Right lobe of liver (tissue), 6 donors: ENCODE data around the gene TSFM. TPM values are rescaled to one million over a fixed set of nuclear protein-coding genes. Genes with fewer than 3 reads are reported as not detected.
A peak's percentile ranks its signal among the peaks of the same experiment; 100 is the strongest.

Source experiments
- ATAC-seq, 4 donors: fragments of 200-7000 bp; cut with Tn5 transposase; one replicate each; pipeline ENCODE4 v1.9.1; 2020; ENCODE audit warnings: mild to moderate bottlenecking in 4 of 4, moderate library complexity in 4 of 4
- DNase-seq, 3 donors: peaks; one replicate each; pipeline ENCODE4 v3.0.0-alpha.2; 2020
- H3K27ac ChIP-seq, 3 donors: fragments of 200-600 bp; one replicate each; pipeline ENCODE4 v1.8.0; 2022
- H3K27me3 ChIP-seq, 2 donors: fragments of 200-600 bp; one replicate each; pipeline ENCODE4 v1.8.0; 2022
- H3K36me3 ChIP-seq, 4 donors: fragments of 200-600 bp; sonication (generic) in 1 of 4; one replicate each; pipeline versions ENCODE4 v1.5.1 to v1.8.0; 2017 to 2022; ENCODE audit warnings: control low read depth in 1 of 4
- H3K4me1 ChIP-seq, 4 donors: fragments of 200-600 bp; sonication (generic) in 1 of 4; one replicate each; pipeline versions ENCODE4 v1.5.1 to v1.8.0; 2017 to 2022; ENCODE audit warnings: control low read depth in 1 of 4
- H3K4me3 ChIP-seq, 3 donors: fragments of 200-600 bp; one replicate each; pipeline ENCODE4 v1.8.0; 2022
- H3K9me3 ChIP-seq, 4 donors: fragments of 200-600 bp; sonication (generic) in 1 of 4; one replicate each; pipeline versions ENCODE4 v1.5.1 to v1.8.0; 2017 to 2022; ENCODE audit warnings: control low read depth in 1 of 4
- CTCF ChIP-seq, 4 donors: fragments of 200-600 bp in 3 of 4; fragments of 450-650 bp in 1 of 4; IDR thresholded peaks; one replicate each; pipeline versions ENCODE4 v1.5.1 to v1.8.0; 2016 to 2022; ENCODE audit warnings: antibody characterized with exemption in 4 of 4, mild to moderate bottlenecking in 2 of 4
- POLR2A ChIP-seq: fragments of 450-650 bp; IDR thresholded peaks from one replicate; pipeline ENCODE4 v1.6.1; 2017; ENCODE audit warnings: antibody characterized with exemption, mild to moderate bottlenecking
- WGBS: methylation state at CpG from one replicate; pipeline ENCODE4 v1.1.6; 2018; ENCODE audit warnings: low coverage, low lambda C conversion rate; ENCODE audit not compliant: insufficient coverage; ENCODE audit errors: missing lambda C conversion rate; 5-methylcytosine and 5-hydroxymethylcytosine counted together
- intact Hi-C, 2 donors: fragments of 100-400 bp; cut with DNase I; formaldehyde crosslinking; loops; one replicate each; pipeline versions ENCODE4 v1.11.2 to v1.14.1; 2022
- microRNA counts: library from miRNA; unstranded; fragments of <30 nt; microRNA quantifications from one replicate; lab custom pipeline; 2016
- microRNA-seq, 2 donors: library from miRNA; unstranded; fragments of <30 nt; microRNA quantifications; one replicate each; pipeline ENCODE4, GENCODE V29; 2019 to 2020
- small RNA-seq, 2 experiments: library from RNA; depleted of rRNA; stranded (forward); fragments of <200 nt; gene quantifications; one replicate each; pipeline ENCODE3, GENCODE V24; 2016
- total RNA-seq, 6 experiments: library from RNA; depleted of rRNA in 2 of 6; stranded (reverse); fragments of >200 nt in 2 of 6; fragmentation: NEBNext Ultra II Directional in 3 of 6; extraction: Animal tissue kit (Norgen Biotek cat#: 25700) in 3 of 6; gene quantifications; one replicate each; pipeline versions ENCODE4 v1.1.0 to v1.2.4, GENCODE V29; 2016 to 2023
- donor health status: DM: no; HTN: yes; CAD: no.
- donor health status: DM: no; HTN: no; CAD: no.
- donor health status: DM: no; HTN: no; CAD: no.
- donor health status: DM: no; HTN: yes; CAD: no.
- donor health status: DM: no; HTN: yes; CAD: no.

Gene TSFM
- total RNA-seq, 6 experiments from 2014 or later, result 25.6 to 40.2 (median 30.9) TPM

GRCh38 chr12:57845478-57846284, 63.1 kb downstream of the TSFM start:
- Histone ChIP-seq H3K4me3 (peak overlapping the region; percentile 99), H3K27ac (peak overlapping the region; percentile 98 to 99 (median 99)), H3K9me3 (no peaks in the 10 kb centered on the region), H3K27me3 (no peaks in the 10 kb centered on the region), H3K36me3 (no peaks in the 10 kb centered on the region), H3K4me1 (peaks cover 0 to 40% (median 29%) of the 10 kb centered on the region in 4 donors)
- WGBS, result under 1% methylated on average over 32 of the region's 81 CpGs
- DNase-seq (peak; percentile 91 to 95 (median 95)), ATAC-seq (peak; percentile 59 to 74 (median 73))
- no peak for TF ChIP-seq CTCF (IDR thresholded peaks at IDR 0.05)
- peak; percentile 60 for TF ChIP-seq POLR2A
- intact Hi-C loops, result no loop called here

GRCh38 chr12:57846285-57846576, 63.6 kb downstream of the TSFM start:
- Histone ChIP-seq H3K4me3 (peak overlapping the region; percentile 99), H3K9me3 (no peaks in the 10 kb centered on the region), H3K27ac (peak overlapping the region; percentile 98 to 99 (median 99)), H3K36me3 (no peaks in the 10 kb centered on the region), H3K27me3 (no peaks in the 10 kb centered on the region), H3K4me1 (peaks cover 0 to 34% (median 24%) of the 10 kb centered on the region in 4 donors)
- WGBS, result no CpG with 5 or more reads among the region's 26 CpGs
- ATAC-seq (peak; percentile 1 to 19 (median 6)), DNase-seq (no peak)
- no peak for TF ChIP-seq POLR2A
- no peak for TF ChIP-seq CTCF (IDR thresholded peaks at IDR 0.05)
- intact Hi-C loops, result no loop called here

GRCh38 chr12:57846577-57847319, 64.2 kb downstream of the TSFM start, which contains the start of gene CTDSP2:
Gene CTDSP2 (minus strand): TSS chr12:57846729. CDS start chr12:57846435, 294 bp downstream.
- ATAC-seq (peak; percentile 83 to 91 (median 88)), DNase-seq (peak; percentile 99 to 100 (median 100))
- Histone ChIP-seq H3K4me3 (peak within 1 kb of the TSS; percentile 99), H3K27me3 (no peaks in the 10 kb centered on the region), H3K9me3 (no peaks in the 10 kb centered on the region), H3K4me1 (peaks cover 0 to 29% (median 19%) of the 10 kb centered on the region in 4 donors), H3K36me3 (no peaks in the 10 kb centered on the region), H3K27ac (peak within 1 kb of the TSS; percentile 98 to 99 (median 99))
- TF ChIP-seq POLR2A (peak; percentile 79), CTCF (IDR thresholded peaks at IDR 0.05) (peak in 1 of 4 donors; percentile 11)
- intact Hi-C loops, result no loop called here
- 1% methylated on average over 10 of the region's 58 CpGs for WGBS

MicroRNA genes within 50 kb of the gene (microRNA counts, 767-probe panel; counts per million panel counts)
- microRNA hsa-miR-26a-5p (lab: Ali Mortazavi, UCI), result 9,721 counts per million, percentile 52 among the panel's probes with 10 or more counts

Small RNAs within 50 kb of the gene (microRNA-seq; reads per million reads assigned to microRNA genes)
- 130 to 318 reads per million in 2 donors for gene MIR26A2
- 0 reads per million in 2 donors for gene MIR6759

Small RNAs within 50 kb of the gene (small RNA-seq; reads per million reads assigned to genes)
- 2.0 to 4.0 reads per million in 2 experiments for gene MIR26A2
- 0 reads per million in 2 experiments for gene RNU6-1083P

Other genes with a start within 250 kb of the TSFM start
- 10 to 100 TPM; 28.4 to 80.0 (median 36.0) TPM for gene DCTN2, start 235.6 kb upstream of the TSFM start, total RNA-seq
- under 1 TPM in 1 of 6 experiments, not detected in 5; 0.02 TPM for gene KIF5A, start 232.7 kb upstream of the TSFM start, total RNA-seq
- 10 to 100 TPM; 11.3 to 27.6 (median 12.8) TPM for gene PIP4K2C, start 191.6 kb upstream of the TSFM start, total RNA-seq
- 1 to 10 TPM in 5 of 6 experiments, under 1 TPM in 1; 0.86 to 2.7 (median 1.9) TPM for gene DTX3, start 178.0 kb upstream of the TSFM start, total RNA-seq
- 1 to 10 TPM in 5 of 6 experiments, under 1 TPM in 1; 0.92 to 2.0 (median 1.3) TPM for gene ARHGEF25, start 171.4 kb upstream of the TSFM start, total RNA-seq
- 1 to 10 TPM in 3 of 6 experiments, under 1 TPM in 3; 0.44 to 3.6 (median 0.78) TPM for gene B4GALNT1, start 149.6 kb upstream of the TSFM start, total RNA-seq
- gene OS9, start 88.7 kb upstream of the TSFM start, total RNA-seq, result 100 to 1,000 TPM; 179 to 245 (median 210) TPM
- under 1 TPM; 0.26 to 0.87 (median 0.57) TPM for gene AGAP2, start 44.0 kb upstream of the TSFM start, total RNA-seq
- 10 to 100 TPM; 15.1 to 34.4 (median 20.6) TPM for gene TSPAN31, start 37.7 kb upstream of the TSFM start, total RNA-seq
- 10 to 100 TPM; 23.3 to 47.3 (median 31.8) TPM for gene CDK4, start 30.5 kb upstream of the TSFM start, total RNA-seq
- gene MARCHF9, start 27.7 kb upstream of the TSFM start, total RNA-seq, result 1 to 10 TPM; 2.1 to 3.9 (median 3.3) TPM
- 1 to 10 TPM in 3 of 6 experiments, under 1 TPM in 3; 0.25 to 1.4 (median 0.81) TPM for gene CYP27B1, start 15.7 kb upstream of the TSFM start, total RNA-seq
- 10 to 100 TPM in 5 of 6 experiments, 1 to 10 TPM in 1; 9.7 to 13.6 (median 10.3) TPM for gene METTL1, start 10.7 kb upstream of the TSFM start, total RNA-seq
- gene EEF1AKMT3, start 10.2 kb upstream of the TSFM start, total RNA-seq, result 1 to 10 TPM; 3.2 to 5.5 (median 3.7) TPM
- gene AVIL, start 35.9 kb downstream of the TSFM start, total RNA-seq, result 1 to 10 TPM; 1.5 to 6.3 (median 5.0) TPM
- gene CTDSP2, start 63.9 kb downstream of the TSFM start, total RNA-seq, result 10 to 100 TPM; 39.3 to 84.2 (median 64.7) TPM
- 1 to 10 TPM; 2.2 to 7.9 (median 3.5) TPM for gene ATP23, start 158.8 kb downstream of the TSFM start, total RNA-seq